K562 (cell line): Measurements from ENCODE around the gene HBG1. TPM values are rescaled to one million over a fixed set of nuclear protein-coding genes. Genes with fewer than 3 reads are reported as not detected.

Experiments used
- HMGN3 ChIP-seq: IDR thresholded peaks from 2 replicates; pipeline ENCODE4 v1.6.1; 2011; ENCODE audit warnings: borderline replicate concordance, low read depth, mild to moderate bottlenecking, mixed read lengths, low read length; ENCODE audit not compliant: insufficient read length; ENCODE audit errors: extremely low read depth
- MYC ChIP-seq, 2 experiments: fragments of 250-450 bp in 1 of 2; sonication (Bioruptor Pico) in 1 of 2; IDR thresholded peaks; 2 replicates each; pipeline versions ENCODE4 v1.5.1 to v1.6.1; 2012 to 2021; ENCODE audit warnings: low read depth in 2 of 2, borderline replicate concordance in 1 of 2, improper control_type of control experiment in 1 of 2, low read length in 1 of 2, mild to moderate bottlenecking in 1 of 2, moderate library complexity in 1 of 2
- NFATC3 ChIP-seq: fragments of 450-650 bp; IDR thresholded peaks from 2 replicates; pipeline ENCODE4 v1.6.1; 2017; ENCODE audit warnings: mild to moderate bottlenecking
- POLR2G ChIP-seq: fragments of 200-400 bp; formaldehyde crosslinking; IDR thresholded peaks from 2 replicates; pipeline ENCODE4 v1.6.1; 2017; ENCODE audit warnings: low read depth, mild to moderate bottlenecking, antibody characterized with exemption, low read length, moderate library complexity
- RBM14 ChIP-seq: fragments of 200-400 bp; formaldehyde crosslinking; IDR thresholded peaks from 2 replicates; pipeline ENCODE4 v1.6.1; 2018; ENCODE audit warnings: low read depth, mild to moderate bottlenecking, low read length, moderate library complexity, borderline replicate concordance; ENCODE audit not compliant: insufficient read depth
- TARDBP ChIP-seq: fragments of 450-650 bp; IDR thresholded peaks from 2 replicates; pipeline ENCODE4 v1.6.1; 2016
- ZNF316 ChIP-seq: fragments of 450-650 bp; IDR thresholded peaks from 2 replicates; pipeline ENCODE4 v1.6.1; 2016
- ZNF431 ChIP-seq: sonication (generic); formaldehyde crosslinking; IDR thresholded peaks from 2 replicates; pipeline ENCODE4 v1.8.0; 2022; ENCODE audit warnings: mild to moderate bottlenecking, missing genetic modification reagents
- polyA plus RNA-seq, 8 experiments: library from polyadenylated mRNA; depleted of rRNA in 4 of 8; stranded (reverse) in 5 of 8; unstranded in 3 of 8; fragments of >200 nt; fragmentation: Nextera tagmentation in 2 of 8; fragmentation: Illumina TruSeq in 1 of 8; extraction: Ambion mirVana in 2 of 8; extraction: Trizol in 1 of 8; gene quantifications; 2 replicates each; pipeline versions ENCODE4 v1.2.1 to v1.2.3, GENCODE V29; 2011 to 2014; ENCODE audit warnings: inconsistent platforms in 1 of 8, missing spikeins in 1 of 8
- total RNA-seq, 7 experiments: library from RNA; depleted of rRNA in 6 of 7; stranded (reverse); fragments of >200 nt in 6 of 7; fragmentation: Illumina TruSeq in 2 of 7; extraction: Trizol in 2 of 7; gene quantifications; 2 replicates each; pipeline versions ENCODE4 v1.2.1 to v1.2.3, GENCODE V29; 2011 to 2021; ENCODE audit warnings: low replicate concordance in 1 of 7
- TF ChIP-seq, protein P1 (sequence below): fragments of 450-650 bp; IDR thresholded peaks from 2 replicates; pipeline ENCODE4 v1.6.1; 2017; ENCODE audit warnings: antibody characterized with exemption, mild to moderate bottlenecking
- TF ChIP-seq, protein P2 (sequence below): fragments of 250-450 bp; sonication (Bioruptor Pico); IDR thresholded peaks from 2 replicates; pipeline ENCODE4 v1.4.0; 2020; ENCODE audit warnings: mild to moderate bottlenecking
- TF ChIP-seq, protein P3 (sequence below), 2 experiments: fragments of 450-650 bp; formaldehyde crosslinking in 1 of 2; IDR thresholded peaks; 2 replicates each; pipeline versions ENCODE4 v1.4.0 to v1.6.1; 2014 to 2020; ENCODE audit warnings: mild to moderate bottlenecking in 2 of 2, borderline replicate concordance in 1 of 2, low read depth in 1 of 2

The HBG1 gene
- total and polyA plus RNA-seq, 9 of the 15 experiments (the other 6 are each of a cell fraction or from before 2014, with no cell fraction given), result 1,066 to 16,338 (median 4,898) TPM

DNA sequence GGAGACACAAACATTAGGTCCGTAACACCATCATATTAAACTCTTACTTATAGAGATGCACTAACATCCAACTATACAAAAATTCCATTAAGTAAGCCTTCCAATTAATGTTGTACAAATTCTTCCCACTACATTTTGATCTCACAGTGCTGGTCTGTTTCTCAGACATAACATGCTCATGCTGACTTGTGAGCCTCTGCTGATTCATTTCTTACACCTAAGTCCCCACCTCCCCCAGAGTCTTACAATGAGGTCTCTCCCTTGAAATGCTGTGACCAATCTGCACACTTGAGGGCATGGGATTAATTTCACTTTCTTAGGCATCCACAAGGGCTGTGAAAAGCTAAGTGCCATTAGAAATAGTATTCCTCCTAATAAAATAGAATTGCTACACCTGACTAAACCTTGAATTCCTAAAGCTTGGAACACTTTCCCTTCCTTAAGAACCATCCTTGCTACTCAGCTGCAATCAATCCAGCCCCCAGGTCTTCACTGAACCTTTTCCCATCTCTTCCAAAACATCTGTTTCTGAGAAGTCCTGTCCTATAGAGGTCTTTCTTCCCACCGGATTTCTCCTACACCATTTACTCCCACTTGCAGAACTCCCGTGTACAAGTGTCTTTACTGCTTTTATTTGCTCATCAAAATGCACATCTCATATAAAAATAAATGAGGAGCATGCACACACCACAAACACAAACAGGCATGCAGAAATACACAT, 2.0 kb downstream of the HBG1 start (continued):
- TF ChIP-seq, protein P1, sequence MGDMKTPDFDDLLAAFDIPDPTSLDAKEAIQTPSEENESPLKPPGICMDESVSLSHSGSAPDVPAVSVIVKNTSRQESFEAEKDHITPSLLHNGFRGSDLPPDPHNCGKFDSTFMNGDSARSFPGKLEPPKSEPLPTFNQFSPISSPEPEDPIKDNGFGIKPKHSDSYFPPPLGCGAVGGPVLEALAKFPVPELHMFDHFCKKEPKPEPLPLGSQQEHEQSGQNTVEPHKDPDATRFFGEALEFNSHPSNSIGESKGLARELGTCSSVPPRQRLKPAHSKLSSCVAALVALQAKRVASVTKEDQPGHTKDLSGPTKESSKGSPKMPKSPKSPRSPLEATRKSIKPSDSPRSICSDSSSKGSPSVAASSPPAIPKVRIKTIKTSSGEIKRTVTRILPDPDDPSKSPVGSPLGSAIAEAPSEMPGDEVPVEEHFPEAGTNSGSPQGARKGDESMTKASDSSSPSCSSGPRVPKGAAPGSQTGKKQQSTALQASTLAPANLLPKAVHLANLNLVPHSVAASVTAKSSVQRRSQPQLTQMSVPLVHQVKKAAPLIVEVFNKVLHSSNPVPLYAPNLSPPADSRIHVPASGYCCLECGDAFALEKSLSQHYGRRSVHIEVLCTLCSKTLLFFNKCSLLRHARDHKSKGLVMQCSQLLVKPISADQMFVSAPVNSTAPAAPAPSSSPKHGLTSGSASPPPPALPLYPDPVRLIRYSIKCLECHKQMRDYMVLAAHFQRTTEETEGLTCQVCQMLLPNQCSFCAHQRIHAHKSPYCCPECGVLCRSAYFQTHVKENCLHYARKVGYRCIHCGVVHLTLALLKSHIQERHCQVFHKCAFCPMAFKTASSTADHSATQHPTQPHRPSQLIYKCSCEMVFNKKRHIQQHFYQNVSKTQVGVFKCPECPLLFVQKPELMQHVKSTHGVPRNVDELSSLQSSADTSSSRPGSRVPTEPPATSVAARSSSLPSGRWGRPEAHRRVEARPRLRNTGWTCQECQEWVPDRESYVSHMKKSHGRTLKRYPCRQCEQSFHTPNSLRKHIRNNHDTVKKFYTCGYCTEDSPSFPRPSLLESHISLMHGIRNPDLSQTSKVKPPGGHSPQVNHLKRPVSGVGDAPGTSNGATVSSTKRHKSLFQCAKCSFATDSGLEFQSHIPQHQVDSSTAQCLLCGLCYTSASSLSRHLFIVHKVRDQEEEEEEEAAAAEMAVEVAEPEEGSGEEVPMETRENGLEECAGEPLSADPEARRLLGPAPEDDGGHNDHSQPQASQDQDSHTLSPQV, result peak; percentile 44; the same call in 1 of the 2 replicates
- no peak for TF ChIP-seq HMGN3
- TF ChIP-seq, protein P2, sequence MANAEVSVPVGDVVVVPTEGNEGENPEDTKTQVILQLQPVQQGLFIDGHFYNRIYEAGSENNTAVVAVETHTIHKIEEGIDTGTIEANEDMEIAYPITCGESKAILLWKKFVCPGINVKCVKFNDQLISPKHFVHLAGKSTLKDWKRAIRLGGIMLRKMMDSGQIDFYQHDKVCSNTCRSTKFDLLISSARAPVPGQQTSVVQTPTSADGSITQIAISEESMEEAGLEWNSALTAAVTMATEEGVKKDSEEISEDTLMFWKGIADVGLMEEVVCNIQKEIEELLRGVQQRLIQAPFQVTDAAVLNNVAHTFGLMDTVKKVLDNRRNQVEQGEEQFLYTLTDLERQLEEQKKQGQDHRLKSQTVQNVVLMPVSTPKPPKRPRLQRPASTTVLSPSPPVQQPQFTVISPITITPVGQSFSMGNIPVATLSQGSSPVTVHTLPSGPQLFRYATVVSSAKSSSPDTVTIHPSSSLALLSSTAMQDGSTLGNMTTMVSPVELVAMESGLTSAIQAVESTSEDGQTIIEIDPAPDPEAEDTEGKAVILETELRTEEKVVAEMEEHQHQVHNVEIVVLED (CRISPR knock-in tag), result no peak
- no peak for TF ChIP-seq TARDBP
- TF ChIP-seq NFATC3, result no peak
- TF ChIP-seq POLR2G, result 0 out of 2 replicates have a peak, but pooled peaks have one; percentile 9
- TF ChIP-seq, protein P3, sequence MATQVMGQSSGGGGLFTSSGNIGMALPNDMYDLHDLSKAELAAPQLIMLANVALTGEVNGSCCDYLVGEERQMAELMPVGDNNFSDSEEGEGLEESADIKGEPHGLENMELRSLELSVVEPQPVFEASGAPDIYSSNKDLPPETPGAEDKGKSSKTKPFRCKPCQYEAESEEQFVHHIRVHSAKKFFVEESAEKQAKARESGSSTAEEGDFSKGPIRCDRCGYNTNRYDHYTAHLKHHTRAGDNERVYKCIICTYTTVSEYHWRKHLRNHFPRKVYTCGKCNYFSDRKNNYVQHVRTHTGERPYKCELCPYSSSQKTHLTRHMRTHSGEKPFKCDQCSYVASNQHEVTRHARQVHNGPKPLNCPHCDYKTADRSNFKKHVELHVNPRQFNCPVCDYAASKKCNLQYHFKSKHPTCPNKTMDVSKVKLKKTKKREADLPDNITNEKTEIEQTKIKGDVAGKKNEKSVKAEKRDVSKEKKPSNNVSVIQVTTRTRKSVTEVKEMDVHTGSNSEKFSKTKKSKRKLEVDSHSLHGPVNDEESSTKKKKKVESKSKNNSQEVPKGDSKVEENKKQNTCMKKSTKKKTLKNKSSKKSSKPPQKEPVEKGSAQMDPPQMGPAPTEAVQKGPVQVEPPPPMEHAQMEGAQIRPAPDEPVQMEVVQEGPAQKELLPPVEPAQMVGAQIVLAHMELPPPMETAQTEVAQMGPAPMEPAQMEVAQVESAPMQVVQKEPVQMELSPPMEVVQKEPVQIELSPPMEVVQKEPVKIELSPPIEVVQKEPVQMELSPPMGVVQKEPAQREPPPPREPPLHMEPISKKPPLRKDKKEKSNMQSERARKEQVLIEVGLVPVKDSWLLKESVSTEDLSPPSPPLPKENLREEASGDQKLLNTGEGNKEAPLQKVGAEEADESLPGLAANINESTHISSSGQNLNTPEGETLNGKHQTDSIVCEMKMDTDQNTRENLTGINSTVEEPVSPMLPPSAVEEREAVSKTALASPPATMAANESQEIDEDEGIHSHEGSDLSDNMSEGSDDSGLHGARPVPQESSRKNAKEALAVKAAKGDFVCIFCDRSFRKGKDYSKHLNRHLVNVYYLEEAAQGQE (IDR thresholded peaks at IDR 0.05; ENCODE audit: borderline replicate concordance), result 0 out of 2 replicates have a peak, but pooled peaks have one; percentile 1
- TF ChIP-seq, protein P3 (CRISPR knock-in tag; IDR thresholded peaks at IDR 0.05; ENCODE audit: low read depth), result no peak
- TF ChIP-seq ZNF316, result 0 out of 2 replicates have a peak, but pooled peaks have one; percentile 44
- TF ChIP-seq MYC (IDR thresholded peaks at IDR 0.05; ENCODE audit: low read depth, low read length), result no peak
- no peak for TF ChIP-seq MYC (CRISPR knock-in tag; IDR thresholded peaks at IDR 0.05; ENCODE audit: borderline replicate concordance, low read depth)
- no peak for TF ChIP-seq ZNF431 (CRISPR knock-in tag)
- no peak for TF ChIP-seq RBM14
